ENCODE measurements around the gene HMCN1. TPM values are rescaled to one million over a fixed set of nuclear protein-coding genes. Genes with fewer than 3 reads are reported as not detected.
"Not testable (repeated sequence)": the region's sequence is repeated elsewhere in the genome, so short reads cannot be mapped to it uniquely, and the experiment has no call there.

The HMCN1 gene
- total RNA-seq, 1 donor from 2014 or later, result 9.2 TPM

- DNase-seq (ENCODE audit: extremely low read depth, low read depth, low spot score), result no peak
These were observed 391.3 kb downstream of the HMCN1 start for GRCh38 chr1:186125511-186125910.

- no peak for DNase-seq (ENCODE audit: extremely low read depth, low read depth, low spot score)
These were observed 395.6 kb downstream of the HMCN1 start for GRCh38 chr1:186129758-186130157.

DNA sequence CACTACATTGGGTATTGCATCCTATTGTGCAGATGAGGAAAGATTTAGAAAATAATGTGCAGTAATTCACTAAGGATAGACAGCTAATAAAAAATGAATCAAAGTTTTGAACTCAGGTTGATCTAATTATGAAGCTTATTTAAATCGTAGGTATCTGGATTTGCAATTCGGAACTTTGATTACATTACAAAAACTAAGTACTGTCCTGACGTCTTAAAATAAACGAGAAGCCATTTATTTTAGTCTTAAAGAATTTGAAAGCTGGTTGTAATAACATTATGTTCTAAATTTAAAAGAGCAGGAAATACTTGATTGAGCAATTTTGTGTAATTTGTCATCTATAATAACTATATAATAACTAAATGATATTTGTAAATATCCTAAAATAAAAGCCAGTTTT is 404.9 kb downstream of the HMCN1 start:
- DNase-seq (ENCODE audit: extremely low read depth, low read depth, low spot score), result no peak

GRCh38 chr1:186139701-186140100 is 405.5 kb downstream of the HMCN1 start:
- DNase-seq (ENCODE audit: extremely low read depth, low read depth, low spot score), result no peak

GRCh38 chr1:186142159-186142558 is 408.0 kb downstream of the HMCN1 start:
- no peak for DNase-seq (ENCODE audit: extremely low read depth, low read depth, low spot score)

DNA sequence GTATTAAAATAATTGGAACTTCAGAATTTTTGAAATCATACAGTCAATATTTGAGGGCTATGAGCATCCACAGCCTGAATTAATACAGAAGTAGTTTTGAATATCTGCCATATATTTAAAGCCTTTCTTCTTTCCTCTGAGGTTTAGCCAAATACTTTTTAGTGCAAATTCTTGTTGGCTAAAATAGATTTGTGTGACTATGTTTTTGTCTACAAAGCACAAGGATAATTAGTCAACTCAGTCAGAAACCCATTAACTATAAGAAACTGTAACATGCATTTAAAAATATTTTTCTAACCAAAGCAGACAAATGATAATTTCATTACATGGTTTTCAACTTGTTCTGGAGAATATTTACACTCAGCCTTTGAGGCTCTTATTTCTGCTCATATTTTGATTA is 408.7 kb downstream of the HMCN1 start:
- no peak for DNase-seq (ENCODE audit: extremely low read depth, low read depth, low spot score)

GRCh38 chr1:186143481-186143880 is 409.3 kb downstream of the HMCN1 start:
- no peak for DNase-seq (ENCODE audit: extremely low read depth, low read depth, low spot score)

DNA sequence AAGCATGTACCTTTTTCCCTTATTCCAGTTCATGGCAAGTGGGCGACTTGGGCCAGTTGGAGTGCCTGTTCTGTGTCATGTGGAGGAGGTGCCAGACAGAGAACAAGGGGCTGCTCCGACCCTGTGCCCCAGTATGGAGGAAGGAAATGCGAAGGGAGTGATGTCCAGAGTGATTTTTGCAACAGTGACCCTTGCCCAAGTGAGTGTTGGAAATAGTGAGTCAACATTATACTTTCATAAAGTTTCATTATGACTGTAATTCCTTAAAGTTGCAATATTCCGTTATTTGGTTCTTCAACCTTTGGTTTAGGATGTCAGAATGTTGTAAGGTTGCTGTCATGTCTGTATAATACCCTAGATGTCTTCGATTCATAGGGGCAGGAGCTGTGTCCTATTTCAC is 410.3 kb downstream of the HMCN1 start:
- no peak for DNase-seq (ENCODE audit: extremely low read depth, low read depth, low spot score)

- no peak for DNase-seq (ENCODE audit: extremely low read depth, low read depth, low spot score)
These were observed 412.8 kb downstream of the HMCN1 start for GRCh38 chr1:186146974-186147373.

GRCh38 chr1:186149591-186149990 is 415.4 kb downstream of the HMCN1 start:
- no peak for DNase-seq (ENCODE audit: extremely low read depth, low read depth, low spot score)

DNA sequence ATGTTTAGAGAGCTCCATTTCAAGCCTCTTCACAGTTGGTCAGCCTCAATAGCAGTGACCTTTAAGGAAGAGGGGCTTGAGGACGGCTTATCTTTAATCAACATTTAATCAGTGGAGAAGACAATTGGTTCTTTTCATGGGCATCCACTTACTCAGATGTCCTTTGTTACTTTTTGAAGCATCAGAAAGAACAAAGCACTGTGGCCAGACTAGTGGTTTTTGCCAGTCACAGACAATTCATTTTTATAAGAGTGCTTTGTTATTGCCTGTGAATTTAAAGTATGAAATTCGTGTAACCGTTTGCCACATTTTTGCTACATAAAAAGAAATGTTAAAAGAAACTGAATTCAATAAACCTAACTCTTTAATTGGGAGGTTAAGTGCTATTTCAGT is 418.0 kb downstream of the HMCN1 start:
- no peak for DNase-seq (ENCODE audit: extremely low read depth, low read depth, low spot score)

GRCh38 chr1:186152620-186153239 is 418.5 kb downstream of the HMCN1 start:
- no peak for DNase-seq (ENCODE audit: extremely low read depth, low read depth, low spot score)

GRCh38 chr1:186154651-186155050 is 420.5 kb downstream of the HMCN1 start:
- no peak for DNase-seq (ENCODE audit: extremely low read depth, low read depth, low spot score)

- peak; percentile 22 for DNase-seq (ENCODE audit: extremely low read depth, low read depth, low spot score)
These were observed 421.4 kb downstream of the HMCN1 start for GRCh38 chr1:186155594-186155993.

DNA sequence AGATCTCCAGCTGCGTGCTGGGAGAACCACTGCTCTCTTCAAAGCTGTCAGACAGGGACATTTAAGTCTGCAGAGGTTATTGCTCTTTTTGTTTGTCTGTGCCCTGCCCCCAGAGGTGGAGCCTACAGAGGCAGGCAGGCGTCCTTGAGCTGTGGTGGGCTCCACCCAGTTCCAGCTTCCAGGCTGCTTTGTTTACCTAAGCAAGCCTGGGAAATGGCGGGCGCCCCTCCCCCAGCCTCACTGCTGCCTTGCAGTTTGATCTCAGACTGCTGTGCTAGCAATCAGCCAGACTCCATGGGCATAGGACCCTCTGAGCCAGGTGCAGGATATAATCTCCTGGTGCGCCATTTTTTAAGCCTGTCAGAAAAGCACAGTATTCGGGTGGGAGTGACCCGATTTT is 428.7 kb downstream of the HMCN1 start:
- not testable (repeated sequence) for DNase-seq (ENCODE audit: extremely low read depth, low read depth, low spot score)

GRCh38 chr1:186164773-186165172 is 430.6 kb downstream of the HMCN1 start:
- no peak for DNase-seq (ENCODE audit: extremely low read depth, low read depth, low spot score)

- no peak for DNase-seq (ENCODE audit: extremely low read depth, low read depth, low spot score)
These were observed 431.1 kb downstream of the HMCN1 start for GRCh38 chr1:186165303-186165702.

DNA sequence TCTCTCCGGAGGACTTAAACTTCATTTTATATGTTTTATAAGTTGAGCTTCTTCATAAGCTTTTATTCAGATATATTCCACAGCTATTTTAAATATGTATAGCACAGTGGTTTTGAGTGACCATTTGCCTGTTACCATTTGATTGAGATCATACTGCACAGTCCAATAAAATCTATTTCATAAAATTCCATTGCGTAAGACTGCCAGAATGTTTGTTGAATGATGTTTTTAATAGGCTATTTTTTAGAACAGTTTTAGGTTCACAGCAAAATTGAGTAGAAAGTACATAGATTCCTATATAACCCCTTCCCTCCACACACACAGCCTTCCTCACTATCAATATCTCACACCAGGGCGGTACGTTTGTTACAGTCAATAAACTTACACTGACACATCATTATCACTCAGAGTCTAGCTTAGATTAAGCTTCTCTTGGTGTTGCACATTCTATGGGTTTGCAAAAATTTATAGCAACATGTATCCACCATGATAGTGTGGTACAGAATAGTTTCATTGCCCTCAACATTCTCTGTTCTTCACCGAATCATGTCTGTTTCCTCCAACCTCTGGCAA is 433.0 kb downstream of the HMCN1 start:
- no peak for DNase-seq (ENCODE audit: extremely low read depth, low read depth, low spot score)

GRCh38 chr1:186175588-186175987 is 441.4 kb downstream of the HMCN1 start:
- DNase-seq (ENCODE audit: extremely low read depth, low read depth, low spot score), result no peak

GRCh38 chr1:186178426-186179043 is 444.3 kb downstream of the HMCN1 start:
- DNase-seq (ENCODE audit: extremely low read depth, low read depth, low spot score), result no peak

DNA sequence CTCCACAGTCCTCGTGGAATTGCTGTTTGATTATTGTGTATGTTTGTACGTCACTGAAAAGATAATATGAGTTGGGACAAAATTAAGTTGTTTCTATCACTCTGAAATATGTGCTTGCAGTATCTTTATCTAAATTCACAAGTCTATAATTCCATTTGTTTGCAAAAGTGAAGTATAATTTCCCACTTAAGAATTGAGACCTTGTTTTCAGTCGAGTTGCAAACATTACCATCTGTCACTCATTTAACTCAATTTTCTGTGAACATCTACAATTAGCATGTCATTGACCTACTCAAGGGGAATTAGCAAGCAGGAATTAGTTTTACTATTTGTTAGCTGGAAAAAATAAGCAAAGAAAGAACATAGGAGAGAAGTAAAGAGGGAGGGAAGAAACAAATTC is 445.0 kb downstream of the HMCN1 start:
- no peak for DNase-seq (ENCODE audit: extremely low read depth, low read depth, low spot score)

- DNase-seq (ENCODE audit: extremely low read depth, low read depth, low spot score), result no peak
These were observed 449.0 kb downstream of the HMCN1 start for GRCh38 chr1:186183219-186183618.
